NB4 (cell line): ENCODE results near the gene MMP28.

Source experiments
- CTCF ChIP-seq: IDR thresholded peaks from one replicate; pipeline ENCODE4 v1.5.1; 2012; ENCODE audit warnings: low read depth, low read length
- MAX ChIP-seq: IDR thresholded peaks from 2 replicates; pipeline ENCODE4 v1.6.1; 2011; ENCODE audit warnings: low read depth, low read length
- MYC ChIP-seq: IDR thresholded peaks from 2 replicates; pipeline ENCODE4 v1.6.1; 2011; ENCODE audit warnings: low read depth, low read length
- POLR2A ChIP-seq: IDR thresholded peaks from 2 replicates; pipeline ENCODE4 v1.6.1; 2011; ENCODE audit warnings: mild to moderate bottlenecking; ENCODE audit not compliant: insufficient read length; ENCODE audit errors: extremely low read depth

GRCh38 chr17:35825206-35825605, 29.8 kb upstream of the MMP28 start:
- TF ChIP-seq CTCF (no peak), POLR2A (no peak), MYC (no peak), MAX (no peak)
